Spleen (tissue), 11 donors: Measurements from ENCODE around the gene ATP6V0E1. TPM values are rescaled to one million over a fixed set of nuclear protein-coding genes. Genes with fewer than 3 reads are reported as not detected.
"Not testable (repeated sequence)": the region's sequence is repeated elsewhere in the genome, so short reads cannot be mapped to it uniquely, and the experiment has no call there.

Experiments
- DNase-seq: peaks from one replicate; pipeline ENCODE4 v3.0.0-alpha.2; 2020
- H3K27ac ChIP-seq, 8 donors: fragments of 200-600 bp; sonication (generic) in 7 of 8; 1 replicate in 4 of 8; 2 replicates in 4 of 8; pipeline versions ENCODE4 v1.5.0 to v1.8.0; 2016 to 2021; ENCODE audit warnings: inconsistent platforms in 4 of 8, mild to moderate bottlenecking in 4 of 8, moderate library complexity in 1 of 8
- H3K27me3 ChIP-seq, 7 donors: fragments of 200-600 bp; sonication (generic) in 6 of 7; replicated peaks in 1 of 7; 1 replicate in 4 of 7; 2 replicates in 3 of 7; pipeline versions ENCODE4 v1.5.0 to v1.8.0; 2016 to 2021; ENCODE audit warnings: inconsistent platforms in 3 of 7, mild to moderate bottlenecking in 1 of 7
- H3K36me3 ChIP-seq, 6 donors: fragments of 200-600 bp; sonication (generic) in 5 of 6; 1 replicate in 4 of 6; 2 replicates in 2 of 6; pipeline versions ENCODE4 v1.5.0 to v1.8.0; 2016 to 2021; ENCODE audit warnings: inconsistent platforms in 2 of 6
- H3K4me1 ChIP-seq, 6 donors: fragments of 200-600 bp; sonication (generic) in 5 of 6; 1 replicate in 3 of 6; 2 replicates in 3 of 6; pipeline versions ENCODE4 v1.5.0 to v1.8.0; 2016 to 2021; ENCODE audit warnings: inconsistent platforms in 3 of 6
- H3K4me3 ChIP-seq, 8 donors: fragments of 200-600 bp; sonication (generic) in 7 of 8; 1 replicate in 4 of 8; 2 replicates in 4 of 8; pipeline versions ENCODE4 v1.5.0 to v1.8.0; 2016 to 2021; ENCODE audit warnings: inconsistent platforms in 4 of 8, mild to moderate bottlenecking in 4 of 8, moderate library complexity in 2 of 8
- H3K9me3 ChIP-seq, 8 donors: fragments of 200-600 bp; sonication (generic) in 7 of 8; 1 replicate in 4 of 8; 2 replicates in 4 of 8; pipeline versions ENCODE4 v1.5.0 to v1.8.0; 2016 to 2021; ENCODE audit warnings: inconsistent platforms in 4 of 8
- POLR2A ChIP-seq, 3 donors: fragments of 450-650 bp; IDR thresholded peaks; one replicate each; pipeline ENCODE4 v1.5.1; 2017; ENCODE audit warnings: antibody characterized with exemption in 3 of 3, mild to moderate bottlenecking in 1 of 3
- POLR2AphosphoS5 ChIP-seq, 3 donors: sonication (generic); formaldehyde crosslinking; IDR thresholded peaks; one replicate each; pipeline ENCODE4 v1.5.1; 2017; ENCODE audit warnings: antibody characterized with exemption in 3 of 3
- WGBS, 5 donors: extraction: QIAGEN DNeasy Blood & Tissue Kit in 3 of 5; methylation state at CpG; one replicate each; pipeline versions ENCODE4 v1.1.5 to v1.1.7; 2013 to 2018; 5-methylcytosine and 5-hydroxymethylcytosine counted together
- intact Hi-C: fragments of 100-400 bp; cut with DNase I; formaldehyde crosslinking; loops from one replicate; pipeline ENCODE4 v1.15.0; 2023; ENCODE audit warnings: low total_unique reads
- polyA plus RNA-seq, 3 donors: library from polyadenylated mRNA; stranded (reverse); fragments of 200-250 nt; gene quantifications; one replicate each; pipeline ENCODE4 v1.2.1, GENCODE V29; 2013
- total RNA-seq, 7 donors: library from RNA; depleted of rRNA in 3 of 7; stranded (reverse); fragments of >200 nt in 3 of 7; fragmentation: NEBNext Ultra II Directional in 4 of 7; extraction: Animal tissue kit (Norgen Biotek cat#: 25700) in 4 of 7; gene quantifications; one replicate each; pipeline versions ENCODE4 v1.1.0 to v1.2.1, GENCODE V29; 2016 to 2021
- TF ChIP-seq, protein P1 (sequence below), 11 experiments: fragments of 200-600 bp in 7 of 11; fragments of 450-650 bp in 4 of 11; sonication (generic) in 4 of 11; IDR thresholded peaks in 8 of 11; conservative IDR thresholded peaks in 3 of 11; 1 replicate in 7 of 11; 2 replicates in 4 of 11; pipeline versions ENCODE4 v1.4.0 to v1.8.0; 2016 to 2021; ENCODE audit warnings: antibody characterized with exemption in 11 of 11, inconsistent platforms in 4 of 11, mild to moderate bottlenecking in 1 of 11
- donor health status: healthy with polysubstance abuse.
- donor health status: DM: no; HTN: no; CAD: no; lungs with moderate emphysema.
- donor health status: DM: no; HTN: no; CAD: no.
- donor health status: Bipolar disorder and iron deficiency.
- donor health status: healthy.
- donor health status: DM: no; HTN: no; CAD: no.
- donor health status: DM: yes; HTN: yes; CAD: no.

Gene ATP6V0E1
- total and polyA plus RNA-seq, 10 donors, result 185 to 314 (median 212) TPM

DNA sequence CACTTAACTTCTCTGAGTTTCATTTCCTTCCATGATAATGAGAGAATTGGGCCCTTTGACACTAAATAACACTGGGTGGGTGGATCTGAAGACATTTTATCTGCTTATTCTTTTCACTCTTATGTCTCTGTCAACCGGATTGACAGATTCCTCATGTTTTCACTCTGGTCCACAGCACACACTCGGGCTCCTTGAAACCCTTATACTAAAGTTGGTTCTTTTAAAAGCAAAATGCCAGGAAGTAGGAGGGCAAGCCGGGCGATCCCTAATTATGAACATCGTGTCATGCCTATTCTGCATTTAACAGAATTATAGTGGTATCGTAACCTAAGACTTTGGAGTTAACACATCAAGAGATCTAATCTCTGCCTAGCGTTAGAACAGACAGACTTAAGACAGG, 44.3 kb downstream of the ATP6V0E1 start:
- DNase-seq, result no peak
- intact Hi-C loops, result no loop called here
- Histone ChIP-seq H3K27me3 (no peaks in the 10 kb centered on the region), H3K9me3 (no peaks in the 10 kb centered on the region), H3K4me3 (no peak overlapping the region), H3K36me3 (peaks cover 0 to 45% (median 5%) of the 10 kb centered on the region in 6 donors), H3K4me1 (peaks cover 22 to 80% (median 41%) of the 10 kb centered on the region in 6 donors), H3K27ac (peak overlapping the region in 5 of 8 donors; percentile 55 to 85 (median 80))
- TF ChIP-seq POLR2A (IDR thresholded peaks at IDR 0.05) (no peak), POLR2AphosphoS5 (IDR thresholded peaks at IDR 0.05) (no peak)
- TF ChIP-seq, protein P1, sequence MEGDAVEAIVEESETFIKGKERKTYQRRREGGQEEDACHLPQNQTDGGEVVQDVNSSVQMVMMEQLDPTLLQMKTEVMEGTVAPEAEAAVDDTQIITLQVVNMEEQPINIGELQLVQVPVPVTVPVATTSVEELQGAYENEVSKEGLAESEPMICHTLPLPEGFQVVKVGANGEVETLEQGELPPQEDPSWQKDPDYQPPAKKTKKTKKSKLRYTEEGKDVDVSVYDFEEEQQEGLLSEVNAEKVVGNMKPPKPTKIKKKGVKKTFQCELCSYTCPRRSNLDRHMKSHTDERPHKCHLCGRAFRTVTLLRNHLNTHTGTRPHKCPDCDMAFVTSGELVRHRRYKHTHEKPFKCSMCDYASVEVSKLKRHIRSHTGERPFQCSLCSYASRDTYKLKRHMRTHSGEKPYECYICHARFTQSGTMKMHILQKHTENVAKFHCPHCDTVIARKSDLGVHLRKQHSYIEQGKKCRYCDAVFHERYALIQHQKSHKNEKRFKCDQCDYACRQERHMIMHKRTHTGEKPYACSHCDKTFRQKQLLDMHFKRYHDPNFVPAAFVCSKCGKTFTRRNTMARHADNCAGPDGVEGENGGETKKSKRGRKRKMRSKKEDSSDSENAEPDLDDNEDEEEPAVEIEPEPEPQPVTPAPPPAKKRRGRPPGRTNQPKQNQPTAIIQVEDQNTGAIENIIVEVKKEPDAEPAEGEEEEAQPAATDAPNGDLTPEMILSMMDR (IDR thresholded peaks at IDR 0.05 in 8 of 11, conservative IDR thresholded peaks at IDR 0.05 in 3 of 11), result no peak
- 71 to 84% (median 78%) methylated on average over 7 of the region's 7 CpGs for WGBS, 5 donors

DNA sequence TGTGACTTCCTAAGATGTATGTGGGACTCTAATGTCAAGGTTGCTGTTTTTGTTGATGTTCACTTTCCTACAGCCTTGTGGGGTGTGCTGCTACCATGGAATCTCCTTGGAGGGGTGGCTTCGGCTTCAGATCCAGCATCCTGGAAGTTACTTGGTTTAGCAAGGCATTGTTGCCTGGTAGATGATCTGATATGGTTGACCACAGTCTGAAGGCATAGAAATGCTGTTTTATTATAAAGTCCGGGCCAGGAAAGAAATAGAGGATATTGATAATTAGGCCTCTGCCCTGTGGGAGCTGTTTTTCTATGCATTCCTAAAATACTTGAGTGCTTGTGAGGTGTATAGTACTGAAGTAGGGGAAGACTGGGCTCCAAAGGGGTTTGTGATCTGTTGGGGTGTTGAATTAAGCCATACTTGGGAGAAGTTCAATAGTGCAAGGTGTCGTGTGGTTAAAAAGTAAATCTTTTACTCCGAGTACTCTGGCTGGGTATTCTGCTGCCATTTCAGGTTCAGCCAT, 45.3 kb downstream of the ATP6V0E1 start:
- H3K4me3 ChIP-seq, result peak overlapping the region in 1 of 8 donors; percentile 13
- 68 to 76% (median 71%) methylated on average over 4 of the region's 4 CpGs for WGBS, 5 donors
- intact Hi-C loops, result no loop called here

DNA sequence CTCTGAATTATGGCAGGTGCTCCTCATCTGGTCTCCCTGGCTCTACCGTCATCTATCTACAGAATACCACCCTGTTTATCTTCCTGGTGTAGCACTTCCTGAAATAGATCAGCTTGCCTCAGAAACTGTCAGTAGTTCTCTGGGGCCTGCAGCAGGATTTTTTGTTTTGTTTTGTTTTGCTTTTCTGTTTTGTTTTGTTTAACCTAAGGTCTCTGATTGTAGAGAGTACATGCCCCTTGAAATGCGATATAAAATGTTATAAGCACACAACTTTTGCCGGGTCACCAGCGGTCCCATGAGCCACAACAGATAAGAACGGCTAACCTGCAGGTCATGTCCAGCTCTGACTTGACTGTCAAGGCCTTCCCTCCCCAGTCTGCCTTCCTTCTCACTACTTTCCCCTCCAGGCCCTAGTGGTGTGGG, 45.9 kb downstream of the ATP6V0E1 start:
- Histone ChIP-seq H3K36me3 (peaks cover 0 to 41% (median 0%) of the 10 kb centered on the region in 6 donors), H3K4me1 (peaks cover 29 to 86% (median 48%) of the 10 kb centered on the region in 6 donors), H3K27me3 (no peaks in the 10 kb centered on the region), H3K9me3 (no peaks in the 10 kb centered on the region), H3K4me3 (peak overlapping the region in 1 of 8 donors; percentile 13), H3K27ac (peak overlapping the region; percentile 38 to 85 (median 74))
- no peak for DNase-seq
- intact Hi-C loops, result no loop called here
- WGBS, 5 donors, result 18 to 31% (median 23%) methylated on average over 5 of the region's 5 CpGs
- no peak for TF ChIP-seq POLR2AphosphoS5 (IDR thresholded peaks at IDR 0.05)
- no peak for TF ChIP-seq POLR2A (IDR thresholded peaks at IDR 0.05)
- TF ChIP-seq, protein P1 (IDR thresholded peaks at IDR 0.05 in 8 of 11, conservative IDR thresholded peaks at IDR 0.05 in 3 of 11), result no peak

More for the DNA sequence above, 45.3 kb downstream of the ATP6V0E1 start:
- Histone ChIP-seq H3K27ac (peak overlapping the region in 7 of 8 donors; percentile 55 to 85 (median 75)), H3K27me3 (no peaks in the 10 kb centered on the region), H3K9me3 (no peaks in the 10 kb centered on the region), H3K36me3 (peaks cover 0 to 39% (median under 1%) of the 10 kb centered on the region in 6 donors), H3K4me1 (peaks cover 23 to 80% (median 45%) of the 10 kb centered on the region in 6 donors)
- no peak for DNase-seq
- TF ChIP-seq POLR2A (IDR thresholded peaks at IDR 0.05) (no peak), POLR2AphosphoS5 (IDR thresholded peaks at IDR 0.05) (no peak)
- TF ChIP-seq, protein P1 (IDR thresholded peaks at IDR 0.05 in 8 of 11, conservative IDR thresholded peaks at IDR 0.05 in 3 of 11), result no peak

DNA sequence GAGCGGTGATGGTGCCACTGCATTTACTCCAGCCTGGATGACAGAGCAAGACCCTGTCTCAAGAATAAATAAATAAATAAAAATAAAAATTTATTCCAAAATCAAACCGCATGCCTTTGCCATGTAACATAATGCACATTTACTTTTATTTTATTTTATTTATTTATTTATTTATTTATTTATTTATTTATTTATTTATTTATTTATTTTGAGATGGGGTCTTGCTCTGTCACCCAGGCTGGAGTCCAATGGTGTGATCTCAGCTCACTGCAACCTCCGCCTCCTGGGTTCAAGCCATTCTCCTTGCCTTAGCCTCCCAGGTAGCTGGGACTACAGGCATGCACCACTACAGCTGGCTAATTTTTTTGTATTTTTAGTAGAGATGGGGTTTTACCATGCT, 48.5 kb downstream of the ATP6V0E1 start:
- intact Hi-C loops, H3K4me3 ChIP-seq, DNase-seq, H3K27me3 ChIP-seq, H3K9me3 ChIP-seq: not testable (repeated sequence)
- WGBS, 5 donors, result 93 to 100% (median 98%) methylated on average over 3 of the region's 3 CpGs
- Histone ChIP-seq H3K4me1 (peaks cover 50 to 93% (median 71%) of the 10 kb centered on the region in 6 donors), H3K27ac (peak overlapping the region in 1 of 8 donors; percentile 13), H3K36me3 (peaks cover 0 to 27% (median 0%) of the 10 kb centered on the region in 6 donors)
